Breast epithelium (tissue), 3 donors: ENCODE measurements around the gene APCDD1.

ENCODE experiments used
- CTCF ChIP-seq, 3 donors: fragments of 450-650 bp; IDR thresholded peaks; one replicate each; pipeline ENCODE4 v1.5.1; 2016 to 2017; ENCODE audit warnings: antibody characterized with exemption in 3 of 3, mild to moderate bottlenecking in 3 of 3, moderate library complexity in 3 of 3
- POLR2A ChIP-seq: fragments of 450-650 bp; IDR thresholded peaks from one replicate; pipeline ENCODE4 v1.6.1; 2016; ENCODE audit warnings: antibody characterized with exemption, mild to moderate bottlenecking, moderate library complexity

GRCh38 chr18:10413722-10414121, 40.7 kb upstream of the APCDD1 start:
- TF ChIP-seq POLR2A (no peak), CTCF (IDR thresholded peaks at IDR 0.05) (no peak)
